H9 (cell line): ENCODE data around the gene CHRNA10. TPM values are rescaled to one million over a fixed set of nuclear protein-coding genes. Genes with fewer than 3 reads are reported as not detected.

Source experiments
- DNase-seq: peaks from one replicate; pipeline ENCODE4 v3.0.0-alpha.2; 2017
- H2AFZ ChIP-seq: one replicate; pipeline ENCODE4 v1.6.1; 2013; ENCODE audit warnings: mild to moderate bottlenecking, low read length, control low read depth, moderate library complexity
- H2AK5ac ChIP-seq: 2 replicates; pipeline ENCODE4 v1.6.1; 2013; ENCODE audit warnings: low read length, control low read depth, mixed read lengths; ENCODE audit not compliant: insufficient read length
- H2BK120ac ChIP-seq: one replicate; pipeline ENCODE4 v1.6.1; 2013; ENCODE audit warnings: low read depth, mild to moderate bottlenecking, low read length, control low read depth, inconsistent platforms; ENCODE audit not compliant: poor library complexity, severe bottlenecking
- H2BK12ac ChIP-seq: 2 replicates; pipeline ENCODE4 v1.6.1; 2013; ENCODE audit warnings: low read length, control low read depth, mixed read lengths, low read depth; ENCODE audit not compliant: insufficient read length
- H2BK15ac ChIP-seq: 2 replicates; pipeline ENCODE4 v1.6.1; 2013; ENCODE audit warnings: low read depth, low read length, control low read depth
- H2BK20ac ChIP-seq: one replicate; pipeline ENCODE4 v1.6.1; 2013; ENCODE audit warnings: low read depth, mild to moderate bottlenecking, low read length, control low read depth, inconsistent platforms; ENCODE audit not compliant: poor library complexity, severe bottlenecking
- H2BK5ac ChIP-seq: 2 replicates; pipeline ENCODE4 v1.6.1; 2013; ENCODE audit warnings: low read length, control low read depth, mixed read lengths; ENCODE audit not compliant: insufficient read length
- H3K14ac ChIP-seq: 2 replicates; pipeline ENCODE4 v1.6.1; 2013; ENCODE audit warnings: low read length, control low read depth; ENCODE audit not compliant: insufficient read depth
- H3K18ac ChIP-seq: 2 replicates; pipeline ENCODE4 v1.6.1; 2013; ENCODE audit warnings: low read depth, mild to moderate bottlenecking, mixed read lengths, low read length, control low read depth; ENCODE audit not compliant: insufficient read length
- H3K23ac ChIP-seq: 2 replicates; pipeline ENCODE4 v1.6.1; 2013; ENCODE audit warnings: low read length, control low read depth, mixed read lengths, low read depth; ENCODE audit not compliant: insufficient read length
- H3K23me2 ChIP-seq: 2 replicates; pipeline ENCODE4 v1.6.1; 2013; ENCODE audit warnings: low read depth, mild to moderate bottlenecking, mixed read lengths, low read length, control low read depth; ENCODE audit not compliant: insufficient read length, poor library complexity, severe bottlenecking
- H3K27ac ChIP-seq: 2 replicates; pipeline ENCODE4 v1.5.1; 2013; ENCODE audit warnings: low read length, control low read depth, mixed read lengths, low read depth; ENCODE audit not compliant: insufficient read length
- H3K27me3 ChIP-seq: 2 replicates; pipeline ENCODE4 v1.6.1; 2013; ENCODE audit warnings: low read length, control low read depth, inconsistent platforms; ENCODE audit not compliant: insufficient read depth
- H3K4ac ChIP-seq: 2 replicates; pipeline ENCODE4 v1.6.1; 2013; ENCODE audit warnings: low read depth, mild to moderate bottlenecking, control low read depth, inconsistent platforms, low read length, moderate library complexity
- H3K4me1 ChIP-seq: 2 replicates; pipeline ENCODE4 v1.6.1; 2013; ENCODE audit warnings: low read length, control low read depth, inconsistent platforms; ENCODE audit not compliant: insufficient read depth
- H3K4me2 ChIP-seq: 2 replicates; pipeline ENCODE4 v1.6.1; 2013; ENCODE audit warnings: low read length, control low read depth, mixed read lengths; ENCODE audit not compliant: insufficient read length, insufficient read depth
- H3K56ac ChIP-seq: 2 replicates; pipeline ENCODE4 v1.6.1; 2013; ENCODE audit warnings: low read depth, mild to moderate bottlenecking, mixed read lengths, low read length, control low read depth; ENCODE audit not compliant: insufficient read length
- H3K79me1 ChIP-seq: 2 replicates; pipeline ENCODE4 v1.6.1; 2013; ENCODE audit warnings: low read depth, mild to moderate bottlenecking, moderate library complexity, low read length, control low read depth, inconsistent platforms; ENCODE audit not compliant: insufficient read depth, poor library complexity, severe bottlenecking
- H3K79me2 ChIP-seq: 2 replicates; pipeline ENCODE4 v1.6.1; 2013; ENCODE audit warnings: low read length, control low read depth, inconsistent platforms; ENCODE audit not compliant: insufficient read depth
- H3K9ac ChIP-seq: 2 replicates; pipeline ENCODE4 v1.6.1; 2013; ENCODE audit warnings: low read length, control low read depth, mixed read lengths; ENCODE audit not compliant: insufficient read length; ENCODE audit errors: extremely low read depth
- H3K9me3 ChIP-seq: one replicate; pipeline ENCODE4 v1.6.1; 2013; ENCODE audit warnings: low read depth, low read length, inconsistent platforms; ENCODE audit not compliant: control insufficient read depth
- H3T11ph ChIP-seq: one replicate; pipeline ENCODE4 v1.6.1; 2013; ENCODE audit warnings: mild to moderate bottlenecking, low read length, control low read depth, inconsistent platforms
- H4K20me1 ChIP-seq: one replicate; pipeline ENCODE4 v1.6.1; 2013; ENCODE audit not compliant: control insufficient read depth, insufficient read length, insufficient read depth
- H4K5ac ChIP-seq: 2 replicates; pipeline ENCODE4 v1.6.1; 2013; ENCODE audit warnings: low read depth, mild to moderate bottlenecking, mixed read lengths, low read length, control low read depth; ENCODE audit not compliant: insufficient read length
- H4K8ac ChIP-seq: replicated peaks from 2 replicates; pipeline ENCODE4 v1.6.1; 2013; ENCODE audit warnings: low read length, control low read depth, mixed read lengths, low read depth; ENCODE audit not compliant: insufficient read length
- H4K91ac ChIP-seq: 2 replicates; pipeline ENCODE4 v1.6.1; 2013; ENCODE audit warnings: low read depth, mild to moderate bottlenecking, moderate library complexity, mixed read lengths, low read length, control low read depth; ENCODE audit not compliant: insufficient read length
- H3K27ac Mint-ChIP-seq, 3 experiments: 2 replicates in 2 of 3; 3 replicates in 1 of 3; pipeline ENCODE4 v1.8.0; 2020 to 2021; ENCODE audit warnings: mixed read lengths in 3 of 3, mild to moderate bottlenecking in 1 of 3, moderate library complexity in 1 of 3
- H3K27me3 Mint-ChIP-seq: 2 replicates; pipeline ENCODE4 v1.8.0; 2021; ENCODE audit warnings: low read depth, mild to moderate bottlenecking, moderate library complexity, mixed read lengths
- H3K36me3 Mint-ChIP-seq, 3 experiments: 2 replicates in 2 of 3; 3 replicates in 1 of 3; pipeline ENCODE4 v1.8.0; 2020 to 2021; ENCODE audit warnings: low read depth in 3 of 3, mixed read lengths in 3 of 3; ENCODE audit not compliant: insufficient read depth in 1 of 3
- H3K4me1 Mint-ChIP-seq, 2 experiments: 2 replicates each; pipeline ENCODE4 v1.8.0; 2020; ENCODE audit warnings: mixed read lengths in 2 of 2
- H3K4me3 Mint-ChIP-seq, 2 experiments: 2 replicates in 1 of 2; 3 replicates in 1 of 2; pipeline ENCODE4 v1.8.0; 2020 to 2021; ENCODE audit warnings: mild to moderate bottlenecking in 2 of 2, mixed read lengths in 2 of 2, moderate library complexity in 1 of 2
- H3K9me3 Mint-ChIP-seq, 2 experiments: 2 replicates in 1 of 2; 3 replicates in 1 of 2; pipeline ENCODE4 v1.8.0; 2020; ENCODE audit warnings: mild to moderate bottlenecking in 2 of 2, mixed read lengths in 2 of 2, moderate library complexity in 1 of 2
- WGBS: extraction: QIAGEN DNeasy Blood & Tissue Kit; methylation state at CpG from one replicate; pipeline ENCODE4 v1.1.7; 2013; ENCODE audit warnings: missing lambda C conversion rate, low lambda C conversion rate, mixed read lengths; ENCODE audit not compliant: insufficient read length; ENCODE audit errors: extremely low coverage; 5-methylcytosine and 5-hydroxymethylcytosine counted together
- total RNA-seq: library from RNA; stranded (reverse); gene quantifications from 2 replicates; pipeline ENCODE4 v1.2.1, GENCODE V29; 2021
- TF ChIP-seq, protein P1 (sequence below): fragments of 200-600 bp; sonication (generic); conservative IDR thresholded peaks from 3 replicates; pipeline ENCODE4 v1.8.0; 2021; ENCODE audit warnings: antibody characterized with exemption, mild to moderate bottlenecking

The CHRNA10 gene
- total RNA-seq, 1 experiment from 2014 or later: 2.4 TPM

DNA sequence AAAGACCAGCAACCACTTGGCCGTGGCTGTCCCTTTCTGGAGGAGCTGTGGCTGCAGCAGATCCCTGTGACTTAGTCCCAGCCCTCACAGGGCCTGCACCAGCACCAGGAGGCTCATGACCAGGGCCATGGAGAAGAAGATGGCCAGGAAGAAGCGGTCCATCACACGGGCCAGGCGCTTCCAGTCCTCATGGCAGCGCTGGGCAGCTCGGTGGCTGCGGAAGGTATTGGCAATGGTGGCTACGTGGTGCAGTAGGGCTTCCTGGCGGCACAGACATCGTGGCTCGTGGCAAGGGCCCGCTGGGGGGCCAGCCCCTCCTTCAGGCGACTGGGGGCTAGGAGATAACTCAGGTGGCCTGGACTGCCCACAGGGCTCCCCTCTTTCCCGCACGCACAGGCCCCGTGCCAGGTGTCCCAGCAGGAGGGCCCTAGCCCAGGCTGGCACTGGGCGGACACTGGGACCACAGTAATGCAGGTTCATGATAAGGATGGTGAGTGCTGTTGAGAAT is 5.1 kb downstream of the CHRNA10 start:
- Histone ChIP-seq H3K56ac (no peak overlapping the region), H2BK120ac (no peak overlapping the region), H3T11ph (no peak overlapping the region), H2AFZ (no peak overlapping the region), H3K79me2 (no peaks in the 10 kb centered on the region), H2BK5ac (no peak overlapping the region), H3K9me3 (no peaks in the 10 kb centered on the region), H3K4ac (no peak overlapping the region), H3K27ac (no peak overlapping the region), H3K14ac (no peak overlapping the region), H3K23ac (no peak overlapping the region), H4K8ac (no peak overlapping the region), H3K18ac (no peak overlapping the region), H3K23me2 (no peaks in the 10 kb centered on the region), H3K4me2 (no peak overlapping the region), H4K20me1 (no peaks in the 10 kb centered on the region), H3K27me3 (no peaks in the 10 kb centered on the region), H3K79me1 (no peaks in the 10 kb centered on the region), H3K9ac (no peak overlapping the region), H2AK5ac (no peak overlapping the region), H4K91ac (no peak overlapping the region), H2BK12ac (no peak overlapping the region), H2BK15ac (no peak overlapping the region), H4K5ac (no peak overlapping the region), H2BK20ac (no peak overlapping the region), H3K4me1 (no peaks in the 10 kb centered on the region)
- Mint-ChIP-seq H3K27me3 (no peaks in the 10 kb centered on the region; the same call in 1 of the 2 replicates), H3K36me3 (peaks cover 0 to 44% (median 4%) of the 10 kb centered on the region in 3 experiments; a peak in 4 of 7 replicates), H3K9me3 (no peaks in the 10 kb centered on the region), H3K27ac (no peak overlapping the region; a peak in 1 of 7 replicates), H3K4me1 (no peaks in the 10 kb centered on the region; a peak in 1 of 4 replicates), H3K4me3 (no peak overlapping the region)
- no CpG with 5 or more reads among the region's 17 CpGs for WGBS
- TF ChIP-seq, protein P1, sequence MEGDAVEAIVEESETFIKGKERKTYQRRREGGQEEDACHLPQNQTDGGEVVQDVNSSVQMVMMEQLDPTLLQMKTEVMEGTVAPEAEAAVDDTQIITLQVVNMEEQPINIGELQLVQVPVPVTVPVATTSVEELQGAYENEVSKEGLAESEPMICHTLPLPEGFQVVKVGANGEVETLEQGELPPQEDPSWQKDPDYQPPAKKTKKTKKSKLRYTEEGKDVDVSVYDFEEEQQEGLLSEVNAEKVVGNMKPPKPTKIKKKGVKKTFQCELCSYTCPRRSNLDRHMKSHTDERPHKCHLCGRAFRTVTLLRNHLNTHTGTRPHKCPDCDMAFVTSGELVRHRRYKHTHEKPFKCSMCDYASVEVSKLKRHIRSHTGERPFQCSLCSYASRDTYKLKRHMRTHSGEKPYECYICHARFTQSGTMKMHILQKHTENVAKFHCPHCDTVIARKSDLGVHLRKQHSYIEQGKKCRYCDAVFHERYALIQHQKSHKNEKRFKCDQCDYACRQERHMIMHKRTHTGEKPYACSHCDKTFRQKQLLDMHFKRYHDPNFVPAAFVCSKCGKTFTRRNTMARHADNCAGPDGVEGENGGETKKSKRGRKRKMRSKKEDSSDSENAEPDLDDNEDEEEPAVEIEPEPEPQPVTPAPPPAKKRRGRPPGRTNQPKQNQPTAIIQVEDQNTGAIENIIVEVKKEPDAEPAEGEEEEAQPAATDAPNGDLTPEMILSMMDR: no peak
- no peak for DNase-seq
